Forelimb muscle (tissue), 1 donor: ENCODE results near the gene FBXO9. TPM values are rescaled to one million over a fixed set of nuclear protein-coding genes. Genes with fewer than 3 reads are reported as not detected.

Source experiments
- DNase-seq: peaks from one replicate; pipeline ENCODE4 v3.0.0-alpha.2; 2013; ENCODE audit warnings: low read depth
- polyA plus RNA-seq: library from polyadenylated mRNA; unstranded; fragments of 120-200 nt; gene quantifications from one replicate; pipeline ENCODE4 v1.2.1, GENCODE V29; 2013; ENCODE audit not compliant: insufficient read length

Gene FBXO9
- polyA plus RNA-seq, 1 donor, result 72.6 TPM

DNA sequence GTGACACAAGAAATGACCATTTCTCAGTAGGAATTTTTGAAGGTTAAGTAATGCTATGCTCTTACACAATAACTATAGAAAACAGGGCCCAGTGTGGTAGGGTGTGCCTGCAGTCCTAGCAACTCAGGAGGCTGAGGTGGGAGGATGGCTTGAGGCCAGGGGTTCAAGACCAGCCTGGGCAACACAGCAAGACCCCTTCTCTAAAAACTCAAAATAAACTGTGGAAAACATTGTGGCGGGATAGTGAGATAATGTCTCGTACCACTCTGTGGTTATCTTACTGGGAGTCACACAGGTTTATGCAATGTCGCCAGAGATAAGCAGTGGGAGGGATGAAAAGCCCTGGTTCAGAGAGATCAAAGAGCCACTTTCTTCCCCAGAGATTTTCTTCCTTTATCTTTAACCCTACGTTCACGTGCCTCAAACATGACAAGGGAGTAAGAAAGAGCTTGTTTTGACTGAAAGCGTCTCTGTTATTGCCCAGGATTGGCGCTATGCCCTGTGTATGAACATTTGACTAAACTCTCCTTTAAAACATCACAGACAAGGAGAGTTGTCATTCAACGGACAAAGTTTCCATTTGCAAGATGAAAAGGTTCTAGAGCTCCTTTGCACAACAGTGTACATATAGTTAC lies 69.5 kb downstream of the FBXO9 start:
- no peak for DNase-seq

- DNase-seq, result no peak
Observed at GRCh38 chr6:53136000-53136609, 70.9 kb downstream of the FBXO9 start.

DNA sequence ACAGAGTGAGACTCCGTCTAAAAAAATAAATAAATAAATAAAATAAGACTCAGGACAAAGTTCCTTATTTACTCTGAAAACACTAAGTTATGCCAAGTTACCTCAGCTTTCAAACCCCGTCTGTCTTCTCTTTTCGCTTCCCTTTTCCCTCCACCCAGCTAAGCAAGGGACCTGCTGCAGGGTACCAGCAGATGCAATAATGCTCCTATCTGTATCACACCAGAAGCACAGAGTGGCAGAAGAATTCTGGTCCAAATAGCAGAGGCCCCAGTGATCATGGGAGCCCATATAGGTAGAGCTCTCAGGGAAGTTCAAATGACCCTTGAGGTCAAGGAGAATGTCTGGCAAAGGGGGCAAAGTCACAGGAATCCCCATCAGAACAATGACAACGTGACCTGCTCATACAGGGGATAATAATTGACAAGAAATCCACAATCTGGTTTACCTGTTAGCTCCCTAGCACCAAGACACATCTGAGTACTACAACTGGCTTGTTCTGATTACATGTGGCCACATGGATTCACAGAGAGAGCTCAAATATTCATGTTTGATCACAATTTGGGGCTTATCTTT lies 74.7 kb downstream of the FBXO9 start:
- no peak for DNase-seq

- DNase-seq, result no peak
Observed at GRCh38 chr6:53142810-53143209, 77.6 kb downstream of the FBXO9 start.

DNA sequence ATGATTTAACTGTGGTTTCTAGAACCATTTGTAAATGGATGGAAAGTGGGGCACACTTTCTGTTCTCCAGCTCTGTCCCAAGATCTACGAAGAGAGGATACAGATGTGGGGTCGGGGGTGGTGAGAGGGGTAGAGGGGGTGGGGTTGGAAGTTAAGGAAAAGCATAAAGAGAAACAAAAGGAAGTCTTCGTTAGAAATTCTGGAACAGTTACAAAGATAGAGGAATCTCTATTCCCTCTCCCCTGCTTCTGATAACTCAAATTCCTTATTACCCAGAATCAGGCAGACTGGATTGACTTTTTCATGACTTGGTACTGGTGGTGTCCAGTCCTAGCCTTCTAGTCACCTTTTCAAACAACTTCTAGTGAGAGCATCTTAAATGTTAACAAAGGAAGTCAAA lies 78.5 kb downstream of the FBXO9 start:
- DNase-seq, result no peak

DNA sequence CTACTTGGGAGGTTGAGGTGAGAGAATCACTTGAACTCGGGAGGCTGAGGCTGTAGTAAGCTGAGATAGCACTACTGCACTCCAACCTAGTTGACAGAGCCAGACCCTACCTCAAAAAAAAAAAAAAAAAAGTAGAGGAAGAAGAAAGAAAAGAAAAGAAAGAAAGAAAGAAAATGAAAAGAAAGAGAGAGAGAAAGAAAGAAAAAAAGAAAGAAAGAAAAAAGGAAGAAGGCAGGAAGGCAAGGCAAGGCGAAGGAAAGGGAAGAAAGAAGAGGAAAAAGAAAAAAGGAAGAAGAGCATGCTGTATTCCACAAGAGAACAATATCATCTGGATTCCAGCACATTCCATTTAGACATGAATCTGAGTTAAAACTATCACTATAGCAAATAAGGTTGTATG lies 79.6 kb downstream of the FBXO9 start:
- no peak for DNase-seq

GRCh38 chr6:53148684-53149083 lies 83.5 kb downstream of the FBXO9 start, which contains the start of gene GCM1:
GCM1 (minus strand) TSS chr6:53148841; CDS start chr6:53145632, 3,209 bp downstream.
- no peak for DNase-seq

Other genes starting within 250 kb of the FBXO9 start
- not detected for gene GSTA5, start 224.6 kb upstream of the FBXO9 start, polyA plus RNA-seq
- gene GSTA3, start 155.7 kb upstream of the FBXO9 start, polyA plus RNA-seq, result not detected
- gene GSTA4, start 70.1 kb upstream of the FBXO9 start, polyA plus RNA-seq, result 47.5 TPM
- 10.6 TPM for gene CILK1, start 3.6 kb upstream of the FBXO9 start, polyA plus RNA-seq
- not detected for gene GCM1, start 83.4 kb downstream of the FBXO9 start, polyA plus RNA-seq